EL (cell line): ENCODE data around the gene SCN8A.

Experiments used
- DNase-seq: peaks from one replicate; pipeline ENCODE4 v3.0.0-alpha.2; 2016

The SCN8A gene

DNA sequence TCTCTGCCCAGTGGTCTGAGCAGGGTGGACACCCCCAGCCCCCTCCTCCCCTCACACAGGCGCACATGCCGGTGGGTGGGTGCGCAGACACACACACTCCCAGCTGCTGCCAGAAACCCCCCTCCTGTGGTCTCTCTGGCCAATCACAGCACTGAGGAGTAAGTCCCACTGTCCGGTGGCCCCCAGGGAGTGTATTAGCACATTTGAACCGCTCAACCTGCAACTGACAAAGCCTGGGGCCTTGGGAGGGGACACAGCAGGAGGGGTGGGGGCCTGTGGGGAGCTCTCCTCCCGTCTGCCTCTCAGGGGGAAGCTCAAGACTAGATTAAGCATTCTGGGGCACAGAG lies 245.8 kb downstream of the SCN8A start:
- DNase-seq: no peak

DNA sequence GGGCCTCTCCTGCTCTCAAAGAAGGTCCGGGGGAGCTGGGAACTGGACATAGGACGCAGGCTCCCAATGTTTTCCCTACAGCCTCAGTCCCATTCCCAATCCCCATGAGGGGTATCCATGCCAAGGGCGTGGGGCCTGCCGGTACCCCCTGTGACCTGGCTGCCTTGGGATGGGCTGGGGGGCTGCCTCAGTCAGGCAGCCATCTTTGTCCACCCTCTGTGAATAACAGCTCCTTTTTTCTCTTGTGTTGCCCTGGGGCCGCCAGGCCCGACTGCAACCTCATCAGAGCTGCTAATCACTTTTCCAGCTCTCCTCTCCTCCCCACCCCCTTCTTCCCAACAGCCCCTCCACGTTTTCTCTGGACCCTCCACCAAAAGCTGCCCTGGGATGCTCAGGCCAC lies 246.3 kb downstream of the SCN8A start:
- DNase-seq: no peak

DNA sequence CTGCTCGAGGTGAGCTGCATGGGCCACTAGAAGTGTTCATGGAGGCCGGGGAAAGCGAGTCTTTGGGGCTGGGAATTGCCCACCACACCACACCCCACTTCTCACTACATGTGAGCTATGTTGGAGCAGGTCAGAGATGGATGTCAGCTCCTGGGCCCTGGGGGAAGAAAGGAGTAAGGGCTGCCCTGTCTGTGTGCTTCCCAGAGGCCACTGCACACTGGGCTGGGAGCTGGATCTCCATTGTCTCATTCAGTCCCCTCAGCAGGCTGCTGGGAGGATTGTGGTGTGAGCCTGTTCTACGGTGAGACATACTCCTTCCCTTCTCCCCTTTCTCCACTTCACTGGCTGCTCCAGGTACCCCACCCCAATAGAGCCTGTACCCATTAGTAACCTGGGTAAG lies 247.0 kb downstream of the SCN8A start:
- no peak for DNase-seq

GRCh38 chr12:51838762-51839161 lies 247.7 kb downstream of the SCN8A start:
- no peak for DNase-seq

DNA sequence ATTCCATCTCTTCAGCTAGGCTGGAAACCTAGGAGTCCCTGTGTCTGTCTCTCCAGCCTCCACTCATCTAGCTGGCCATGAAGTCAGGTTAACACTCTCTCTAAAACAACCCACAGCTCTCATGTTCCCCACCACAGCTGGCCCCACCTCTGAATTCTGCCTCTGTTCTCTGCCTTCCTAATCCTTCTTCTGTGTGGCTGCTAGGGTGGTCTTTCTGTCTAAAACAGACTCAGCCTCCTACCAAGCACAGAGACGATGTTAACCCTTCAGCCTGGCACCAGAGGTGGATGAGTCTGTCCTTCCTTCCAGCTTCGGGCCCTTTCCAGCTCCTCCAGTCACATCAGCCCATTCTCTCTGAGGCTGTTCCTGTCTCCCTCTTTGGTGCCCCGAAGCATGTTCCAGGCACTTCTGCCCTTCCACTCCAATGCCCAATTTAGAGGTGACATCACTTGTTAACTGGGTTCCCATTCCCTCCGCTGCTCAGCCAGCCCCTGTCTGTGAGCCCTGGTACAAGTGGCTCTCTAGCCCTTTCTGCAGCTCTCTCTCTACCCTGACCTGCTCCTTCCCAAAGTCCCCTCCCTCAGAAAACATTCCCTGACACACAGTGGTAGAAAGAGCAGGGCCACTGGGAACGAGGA lies 248.4 kb downstream of the SCN8A start:
- DNase-seq: no peak

- DNase-seq: no peak
Observed at GRCh38 chr12:51840966-51841365, 249.9 kb downstream of the SCN8A start.

DNA sequence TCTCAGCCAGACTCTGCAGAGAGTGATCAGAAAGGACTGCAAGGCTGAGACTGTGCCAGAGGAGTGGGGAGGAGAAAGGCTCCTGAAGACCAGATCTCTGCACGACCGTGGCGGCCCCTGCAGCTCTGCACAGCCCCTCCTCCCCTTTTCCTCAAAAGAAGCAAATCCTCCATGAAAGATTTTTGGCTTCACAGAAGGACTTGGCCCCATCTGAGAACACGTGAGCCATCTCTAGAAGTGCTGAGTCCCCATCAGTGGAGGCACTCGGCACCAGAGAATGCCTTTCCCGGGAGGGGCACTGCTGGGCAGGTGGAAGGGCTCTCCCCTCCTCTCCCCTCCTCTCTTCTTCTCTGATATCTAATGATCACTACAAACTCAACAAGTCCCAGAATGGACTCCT lies 250.7 kb downstream of the SCN8A start:
- DNase-seq: no peak

DNA sequence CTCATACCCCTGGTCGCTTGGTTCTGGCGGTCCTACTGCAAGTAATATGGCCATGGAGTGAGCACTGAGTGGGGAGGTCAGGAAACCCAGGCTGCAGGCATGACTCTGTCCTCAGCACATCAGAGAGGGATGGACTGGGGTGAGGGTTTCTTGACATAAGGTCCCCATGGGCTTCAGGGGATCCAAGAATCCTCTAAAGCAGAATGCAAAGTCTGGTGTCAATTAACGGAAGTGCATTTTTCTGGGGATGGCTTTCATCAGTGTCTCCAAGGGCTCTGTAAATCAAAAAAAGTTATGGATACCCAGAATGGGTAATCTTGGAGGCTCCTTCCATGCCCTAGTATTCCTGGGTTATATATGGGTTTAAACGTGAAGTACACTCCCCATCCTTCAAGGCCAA lies 253.8 kb downstream of the SCN8A start:
- DNase-seq: no peak

DNA sequence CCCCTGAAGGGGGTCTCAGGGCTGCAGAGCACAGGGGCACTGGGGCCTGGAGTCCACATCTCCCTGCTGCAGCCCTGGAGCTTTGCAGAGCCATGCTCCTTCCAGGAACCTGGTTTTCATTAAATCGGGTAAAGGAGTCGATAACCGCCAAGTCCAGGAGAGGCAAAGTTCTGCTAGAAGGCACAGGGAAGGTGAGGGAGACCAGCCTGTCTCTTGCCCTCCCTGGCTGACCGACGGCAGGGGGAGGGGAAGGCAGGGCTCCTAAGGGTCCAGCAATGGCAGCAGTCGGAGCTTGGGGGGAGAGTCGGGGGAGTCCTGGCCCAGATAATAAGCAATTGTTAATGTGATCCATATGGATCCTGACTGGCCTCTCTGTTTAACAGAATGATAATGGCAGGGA lies 254.4 kb downstream of the SCN8A start:
- no peak for DNase-seq

DNA sequence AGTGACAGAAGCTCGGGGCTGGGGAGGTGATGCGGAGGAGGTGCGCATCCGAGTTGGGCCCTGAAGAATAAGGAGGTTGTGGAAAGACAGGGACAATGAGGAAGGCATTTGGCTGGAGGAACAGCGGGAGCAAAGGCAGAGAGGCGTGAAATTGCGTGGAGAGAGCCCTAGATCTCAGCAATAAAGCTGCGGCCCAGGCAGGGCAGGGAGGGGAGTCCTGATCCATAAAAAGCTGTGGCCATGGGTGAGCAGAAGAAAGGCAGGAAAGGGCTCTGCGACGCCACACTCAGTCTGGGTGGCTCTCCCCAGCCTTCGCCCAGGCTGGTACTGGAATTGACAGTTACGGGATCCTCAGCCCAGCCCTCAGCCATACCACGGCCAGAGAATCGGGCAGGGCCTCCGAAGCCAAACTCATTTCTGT lies 255.2 kb downstream of the SCN8A start:
- no peak for DNase-seq

DNA sequence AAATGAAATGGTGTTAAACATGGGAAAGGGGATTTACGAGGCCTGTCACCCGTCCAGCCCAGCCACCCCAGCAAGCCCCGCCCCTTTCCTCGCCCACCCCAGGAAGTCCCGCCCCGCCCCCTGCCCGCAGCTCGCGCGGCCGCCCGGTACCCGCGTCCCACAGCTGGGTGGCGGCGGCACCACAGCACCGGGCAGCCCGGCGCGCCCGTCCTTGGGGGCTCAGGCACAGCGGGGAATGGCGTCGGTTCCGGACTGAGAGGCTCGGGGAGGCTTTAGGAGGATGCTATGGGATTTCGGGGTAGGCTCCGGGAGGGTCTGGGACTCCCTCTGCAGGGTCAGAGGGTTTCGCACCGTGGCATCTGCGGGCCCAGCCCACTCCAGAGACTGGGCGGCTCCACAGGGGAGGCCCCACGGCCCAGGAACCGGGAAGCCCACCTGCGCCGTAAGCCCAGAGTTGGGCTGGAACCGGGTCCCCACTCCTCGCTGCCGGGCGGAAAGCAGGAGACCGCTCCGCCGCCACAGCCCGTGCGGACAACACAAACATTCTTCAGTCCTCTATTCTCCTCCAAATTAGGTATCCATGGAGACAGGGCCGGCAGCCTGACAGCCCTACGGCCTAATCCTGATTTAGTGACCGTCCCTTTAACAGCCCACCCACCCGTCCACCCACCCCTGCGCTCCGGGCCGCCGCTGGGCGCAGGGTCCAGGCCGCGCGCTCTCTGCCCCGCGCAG lies 256.0 kb downstream of the SCN8A start:
- peak; percentile 41 for DNase-seq

- DNase-seq: no peak
Observed at GRCh38 chr12:51847643-51848325, 256.8 kb downstream of the SCN8A start.

DNA sequence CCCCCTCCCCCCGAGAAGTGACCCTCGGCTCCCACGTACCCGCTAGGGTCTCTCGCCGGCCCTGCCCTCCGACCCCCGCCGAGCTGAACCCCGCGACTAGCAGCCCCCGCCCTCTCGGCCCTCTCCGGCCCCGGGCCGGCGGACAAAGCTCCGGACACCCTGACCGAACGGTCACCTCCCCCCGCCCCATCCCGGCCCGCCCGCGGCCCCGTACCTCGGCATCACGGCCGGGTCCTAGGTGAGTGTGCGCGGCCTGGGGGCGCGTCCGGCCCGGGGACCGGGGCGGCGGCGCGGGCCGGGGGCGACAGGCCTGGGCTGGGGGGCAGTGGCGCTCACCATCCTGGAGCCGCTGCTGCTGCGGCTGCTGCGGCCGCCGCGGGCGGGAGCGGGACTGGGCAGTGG lies 257.3 kb downstream of the SCN8A start, which contains the start of gene FIGNL2:
TSS of gene FIGNL2 (minus strand) at position 393 of the 402 bp plus-strand sequence. CDS start 26,305 bp downstream, outside the sequence.
- DNase-seq: no peak

DNA sequence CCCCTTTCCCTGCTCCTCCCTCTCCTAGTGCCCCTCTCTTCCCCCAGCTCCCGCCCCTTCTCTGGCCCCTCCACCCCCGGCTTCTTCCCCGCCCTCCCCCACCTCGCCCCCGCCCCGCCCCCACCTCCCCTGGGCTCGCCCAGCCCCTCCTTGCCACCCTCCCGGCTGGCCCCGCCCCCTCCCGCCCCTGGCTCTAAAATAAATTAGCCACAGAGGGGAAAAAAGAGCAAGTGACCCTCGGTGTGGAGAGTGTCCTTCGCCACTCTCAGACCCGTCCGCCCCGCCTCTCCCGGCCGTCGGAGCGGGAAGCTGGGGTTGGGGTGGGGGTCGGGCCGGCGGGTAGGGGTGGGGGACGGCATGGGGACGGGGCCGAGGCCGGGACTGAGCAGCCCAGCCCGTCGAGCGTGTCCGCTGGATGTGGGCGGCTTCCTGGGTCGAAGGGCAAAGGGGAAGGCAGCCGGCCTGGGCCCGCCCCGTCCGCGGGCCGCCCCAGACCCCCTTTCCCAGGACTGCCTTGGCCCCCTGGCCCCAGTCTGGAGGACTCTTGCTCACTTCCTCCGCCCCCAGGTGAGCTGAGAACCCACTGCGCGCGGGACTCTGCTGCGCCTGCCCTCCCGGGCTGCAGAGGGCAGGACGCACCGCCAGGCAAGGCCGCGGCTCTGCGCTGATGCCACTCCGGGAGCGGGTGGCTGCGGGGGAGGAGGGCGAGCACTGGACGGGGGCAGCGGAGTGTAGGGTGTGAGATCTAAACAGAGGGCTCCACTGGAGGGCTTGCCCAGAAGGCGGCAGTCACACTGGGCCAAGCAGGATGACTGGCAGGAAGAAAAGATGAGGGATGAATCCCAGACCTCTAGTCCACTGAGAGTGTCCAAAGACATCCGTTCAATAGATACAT lies 258.1 kb downstream of the SCN8A start:
- DNase-seq: no peak

GRCh38 chr12:51850081-51850964 lies 259.3 kb downstream of the SCN8A start:
- no peak for DNase-seq

DNA sequence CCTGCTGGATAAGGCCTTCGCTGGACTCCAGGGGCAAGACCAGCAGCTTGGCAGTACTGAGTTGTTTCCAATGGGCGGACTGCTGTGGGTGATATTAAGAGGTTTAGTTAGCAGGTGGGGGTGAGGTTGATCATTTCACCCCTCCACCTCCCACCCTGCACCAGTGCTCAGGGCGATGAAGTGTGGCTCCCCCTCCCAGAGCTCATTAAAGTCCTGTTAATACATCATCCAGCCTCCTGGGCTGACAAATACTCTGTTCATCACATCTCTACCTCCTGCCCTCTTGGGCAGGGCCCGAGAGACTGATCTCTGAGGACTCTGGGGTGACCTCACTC lies 259.9 kb downstream of the SCN8A start:
- no peak for DNase-seq

- no peak for DNase-seq
Observed at GRCh38 chr12:51851413-51852124, 260.5 kb downstream of the SCN8A start.

- DNase-seq: no peak
Observed at GRCh38 chr12:51852404-51853137, 261.5 kb downstream of the SCN8A start.

- DNase-seq: peak; percentile 30
Observed at GRCh38 chr12:51855586-51856428, 264.8 kb downstream of the SCN8A start.

GRCh38 chr12:51860986-51861385 lies 270.0 kb downstream of the SCN8A start:
- DNase-seq: no peak
